B cell (primary cell): ENCODE results near the gene DNAH6.

Experiments used
- EZH2 ChIP-seq: IDR thresholded peaks from 2 replicates; pipeline ENCODE4 v1.6.1; 2012; ENCODE audit warnings: borderline replicate concordance, low read depth, mild to moderate bottlenecking, moderate library complexity, low read length; ENCODE audit not compliant: insufficient read depth, poor library complexity, severe bottlenecking
- TF ChIP-seq, protein P1 (sequence below): fragments of 200-600 bp; IDR thresholded peaks from one replicate; pipeline ENCODE4 v1.8.0; 2022; ENCODE audit warnings: antibody characterized with exemption, mild to moderate bottlenecking

DNA sequence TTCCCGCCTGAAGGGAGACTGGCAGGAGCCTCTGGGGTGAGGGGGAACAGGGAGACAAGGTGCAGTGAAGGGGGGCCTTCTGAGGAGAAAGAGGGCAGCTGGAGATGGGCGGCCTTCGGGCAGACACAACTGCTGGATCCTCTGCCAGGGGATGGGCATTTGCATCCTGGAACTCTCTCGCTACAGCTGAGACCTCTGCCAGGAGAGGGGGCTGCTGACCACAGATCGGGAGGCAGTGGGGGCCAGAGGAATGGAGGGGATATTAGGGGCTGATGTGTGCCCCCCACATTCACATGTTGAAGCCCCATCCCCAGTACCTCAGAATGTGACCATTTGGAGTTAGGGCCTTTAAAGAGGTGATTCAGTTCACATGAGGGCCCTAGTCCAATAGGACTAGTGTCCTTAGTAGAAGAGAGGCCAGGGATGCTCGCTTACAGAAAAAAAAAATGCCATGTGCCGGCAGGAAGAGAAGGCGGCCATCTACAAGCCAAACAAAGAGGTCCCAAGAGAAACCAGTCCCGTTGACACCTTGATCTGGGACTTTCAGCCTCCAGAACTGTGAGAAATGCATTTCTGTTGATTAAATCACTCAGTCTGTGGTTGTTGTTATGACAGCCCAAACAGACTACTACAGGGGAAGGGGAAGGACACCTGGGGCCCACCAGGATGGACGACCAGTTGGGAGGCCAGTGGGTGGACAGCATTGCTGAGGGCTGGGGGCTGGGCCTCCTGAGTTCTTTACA, 314.6 kb downstream of the DNAH6 start:
- TF ChIP-seq, protein P1, sequence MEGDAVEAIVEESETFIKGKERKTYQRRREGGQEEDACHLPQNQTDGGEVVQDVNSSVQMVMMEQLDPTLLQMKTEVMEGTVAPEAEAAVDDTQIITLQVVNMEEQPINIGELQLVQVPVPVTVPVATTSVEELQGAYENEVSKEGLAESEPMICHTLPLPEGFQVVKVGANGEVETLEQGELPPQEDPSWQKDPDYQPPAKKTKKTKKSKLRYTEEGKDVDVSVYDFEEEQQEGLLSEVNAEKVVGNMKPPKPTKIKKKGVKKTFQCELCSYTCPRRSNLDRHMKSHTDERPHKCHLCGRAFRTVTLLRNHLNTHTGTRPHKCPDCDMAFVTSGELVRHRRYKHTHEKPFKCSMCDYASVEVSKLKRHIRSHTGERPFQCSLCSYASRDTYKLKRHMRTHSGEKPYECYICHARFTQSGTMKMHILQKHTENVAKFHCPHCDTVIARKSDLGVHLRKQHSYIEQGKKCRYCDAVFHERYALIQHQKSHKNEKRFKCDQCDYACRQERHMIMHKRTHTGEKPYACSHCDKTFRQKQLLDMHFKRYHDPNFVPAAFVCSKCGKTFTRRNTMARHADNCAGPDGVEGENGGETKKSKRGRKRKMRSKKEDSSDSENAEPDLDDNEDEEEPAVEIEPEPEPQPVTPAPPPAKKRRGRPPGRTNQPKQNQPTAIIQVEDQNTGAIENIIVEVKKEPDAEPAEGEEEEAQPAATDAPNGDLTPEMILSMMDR = no peak
- no peak for TF ChIP-seq EZH2
